H9 (cell line): ENCODE results near the gene UNC50. TPM values are rescaled to one million over a fixed set of nuclear protein-coding genes. Genes with fewer than 3 reads are reported as not detected.

Experiments used
- DNase-seq: peaks from one replicate; pipeline ENCODE4 v3.0.0-alpha.2; 2017
- H2AFZ ChIP-seq: one replicate; pipeline ENCODE4 v1.6.1; 2013; ENCODE audit warnings: mild to moderate bottlenecking, low read length, control low read depth, moderate library complexity
- H2AK5ac ChIP-seq: 2 replicates; pipeline ENCODE4 v1.6.1; 2013; ENCODE audit warnings: low read length, control low read depth, mixed read lengths; ENCODE audit not compliant: insufficient read length
- H2BK120ac ChIP-seq: one replicate; pipeline ENCODE4 v1.6.1; 2013; ENCODE audit warnings: low read depth, mild to moderate bottlenecking, low read length, control low read depth, inconsistent platforms; ENCODE audit not compliant: poor library complexity, severe bottlenecking
- H2BK12ac ChIP-seq: 2 replicates; pipeline ENCODE4 v1.6.1; 2013; ENCODE audit warnings: low read length, control low read depth, mixed read lengths, low read depth; ENCODE audit not compliant: insufficient read length
- H2BK15ac ChIP-seq: 2 replicates; pipeline ENCODE4 v1.6.1; 2013; ENCODE audit warnings: low read depth, low read length, control low read depth
- H2BK20ac ChIP-seq: one replicate; pipeline ENCODE4 v1.6.1; 2013; ENCODE audit warnings: low read depth, mild to moderate bottlenecking, low read length, control low read depth, inconsistent platforms; ENCODE audit not compliant: poor library complexity, severe bottlenecking
- H2BK5ac ChIP-seq: 2 replicates; pipeline ENCODE4 v1.6.1; 2013; ENCODE audit warnings: low read length, control low read depth, mixed read lengths; ENCODE audit not compliant: insufficient read length
- H3K14ac ChIP-seq: 2 replicates; pipeline ENCODE4 v1.6.1; 2013; ENCODE audit warnings: low read length, control low read depth; ENCODE audit not compliant: insufficient read depth
- H3K18ac ChIP-seq: 2 replicates; pipeline ENCODE4 v1.6.1; 2013; ENCODE audit warnings: low read depth, mild to moderate bottlenecking, mixed read lengths, low read length, control low read depth; ENCODE audit not compliant: insufficient read length
- H3K23ac ChIP-seq: 2 replicates; pipeline ENCODE4 v1.6.1; 2013; ENCODE audit warnings: low read length, control low read depth, mixed read lengths, low read depth; ENCODE audit not compliant: insufficient read length
- H3K23me2 ChIP-seq: 2 replicates; pipeline ENCODE4 v1.6.1; 2013; ENCODE audit warnings: low read depth, mild to moderate bottlenecking, mixed read lengths, low read length, control low read depth; ENCODE audit not compliant: insufficient read length, poor library complexity, severe bottlenecking
- H3K27ac ChIP-seq: 2 replicates; pipeline ENCODE4 v1.5.1; 2013; ENCODE audit warnings: low read length, control low read depth, mixed read lengths, low read depth; ENCODE audit not compliant: insufficient read length
- H3K27me3 ChIP-seq: 2 replicates; pipeline ENCODE4 v1.6.1; 2013; ENCODE audit warnings: low read length, control low read depth, inconsistent platforms; ENCODE audit not compliant: insufficient read depth
- H3K4ac ChIP-seq: 2 replicates; pipeline ENCODE4 v1.6.1; 2013; ENCODE audit warnings: low read depth, mild to moderate bottlenecking, control low read depth, inconsistent platforms, low read length, moderate library complexity
- H3K4me1 ChIP-seq: 2 replicates; pipeline ENCODE4 v1.6.1; 2013; ENCODE audit warnings: low read length, control low read depth, inconsistent platforms; ENCODE audit not compliant: insufficient read depth
- H3K4me2 ChIP-seq: 2 replicates; pipeline ENCODE4 v1.6.1; 2013; ENCODE audit warnings: low read length, control low read depth, mixed read lengths; ENCODE audit not compliant: insufficient read length, insufficient read depth
- H3K56ac ChIP-seq: 2 replicates; pipeline ENCODE4 v1.6.1; 2013; ENCODE audit warnings: low read depth, mild to moderate bottlenecking, mixed read lengths, low read length, control low read depth; ENCODE audit not compliant: insufficient read length
- H3K79me1 ChIP-seq: 2 replicates; pipeline ENCODE4 v1.6.1; 2013; ENCODE audit warnings: low read depth, mild to moderate bottlenecking, moderate library complexity, low read length, control low read depth, inconsistent platforms; ENCODE audit not compliant: insufficient read depth, poor library complexity, severe bottlenecking
- H3K79me2 ChIP-seq: 2 replicates; pipeline ENCODE4 v1.6.1; 2013; ENCODE audit warnings: low read length, control low read depth, inconsistent platforms; ENCODE audit not compliant: insufficient read depth
- H3K9ac ChIP-seq: 2 replicates; pipeline ENCODE4 v1.6.1; 2013; ENCODE audit warnings: low read length, control low read depth, mixed read lengths; ENCODE audit not compliant: insufficient read length; ENCODE audit errors: extremely low read depth
- H3K9me3 ChIP-seq: one replicate; pipeline ENCODE4 v1.6.1; 2013; ENCODE audit warnings: low read depth, low read length, inconsistent platforms; ENCODE audit not compliant: control insufficient read depth
- H3T11ph ChIP-seq: one replicate; pipeline ENCODE4 v1.6.1; 2013; ENCODE audit warnings: mild to moderate bottlenecking, low read length, control low read depth, inconsistent platforms
- H4K20me1 ChIP-seq: one replicate; pipeline ENCODE4 v1.6.1; 2013; ENCODE audit not compliant: control insufficient read depth, insufficient read length, insufficient read depth
- H4K5ac ChIP-seq: 2 replicates; pipeline ENCODE4 v1.6.1; 2013; ENCODE audit warnings: low read depth, mild to moderate bottlenecking, mixed read lengths, low read length, control low read depth; ENCODE audit not compliant: insufficient read length
- H4K8ac ChIP-seq: replicated peaks from 2 replicates; pipeline ENCODE4 v1.6.1; 2013; ENCODE audit warnings: low read length, control low read depth, mixed read lengths, low read depth; ENCODE audit not compliant: insufficient read length
- H4K91ac ChIP-seq: 2 replicates; pipeline ENCODE4 v1.6.1; 2013; ENCODE audit warnings: low read depth, mild to moderate bottlenecking, moderate library complexity, mixed read lengths, low read length, control low read depth; ENCODE audit not compliant: insufficient read length
- H3K27ac Mint-ChIP-seq, 3 experiments: 2 replicates in 2 of 3; 3 replicates in 1 of 3; pipeline ENCODE4 v1.8.0; 2020 to 2021; ENCODE audit warnings: mixed read lengths in 3 of 3, mild to moderate bottlenecking in 1 of 3, moderate library complexity in 1 of 3
- H3K27me3 Mint-ChIP-seq: 2 replicates; pipeline ENCODE4 v1.8.0; 2021; ENCODE audit warnings: low read depth, mild to moderate bottlenecking, moderate library complexity, mixed read lengths
- H3K36me3 Mint-ChIP-seq, 3 experiments: 2 replicates in 2 of 3; 3 replicates in 1 of 3; pipeline ENCODE4 v1.8.0; 2020 to 2021; ENCODE audit warnings: low read depth in 3 of 3, mixed read lengths in 3 of 3; ENCODE audit not compliant: insufficient read depth in 1 of 3
- H3K4me1 Mint-ChIP-seq, 2 experiments: 2 replicates each; pipeline ENCODE4 v1.8.0; 2020; ENCODE audit warnings: mixed read lengths in 2 of 2
- H3K4me3 Mint-ChIP-seq, 2 experiments: 2 replicates in 1 of 2; 3 replicates in 1 of 2; pipeline ENCODE4 v1.8.0; 2020 to 2021; ENCODE audit warnings: mild to moderate bottlenecking in 2 of 2, mixed read lengths in 2 of 2, moderate library complexity in 1 of 2
- H3K9me3 Mint-ChIP-seq, 2 experiments: 2 replicates in 1 of 2; 3 replicates in 1 of 2; pipeline ENCODE4 v1.8.0; 2020; ENCODE audit warnings: mild to moderate bottlenecking in 2 of 2, mixed read lengths in 2 of 2, moderate library complexity in 1 of 2
- WGBS: extraction: QIAGEN DNeasy Blood & Tissue Kit; methylation state at CpG from one replicate; pipeline ENCODE4 v1.1.7; 2013; ENCODE audit warnings: missing lambda C conversion rate, low lambda C conversion rate, mixed read lengths; ENCODE audit not compliant: insufficient read length; ENCODE audit errors: extremely low coverage; 5-methylcytosine and 5-hydroxymethylcytosine counted together
- total RNA-seq: library from RNA; stranded (reverse); gene quantifications from 2 replicates; pipeline ENCODE4 v1.2.1, GENCODE V29; 2021
- TF ChIP-seq, protein P1 (sequence below): fragments of 200-600 bp; sonication (generic); conservative IDR thresholded peaks from 3 replicates; pipeline ENCODE4 v1.8.0; 2021; ENCODE audit warnings: antibody characterized with exemption, mild to moderate bottlenecking

The UNC50 gene
- total RNA-seq, 1 experiment from 2014 or later = 35.4 TPM

DNA sequence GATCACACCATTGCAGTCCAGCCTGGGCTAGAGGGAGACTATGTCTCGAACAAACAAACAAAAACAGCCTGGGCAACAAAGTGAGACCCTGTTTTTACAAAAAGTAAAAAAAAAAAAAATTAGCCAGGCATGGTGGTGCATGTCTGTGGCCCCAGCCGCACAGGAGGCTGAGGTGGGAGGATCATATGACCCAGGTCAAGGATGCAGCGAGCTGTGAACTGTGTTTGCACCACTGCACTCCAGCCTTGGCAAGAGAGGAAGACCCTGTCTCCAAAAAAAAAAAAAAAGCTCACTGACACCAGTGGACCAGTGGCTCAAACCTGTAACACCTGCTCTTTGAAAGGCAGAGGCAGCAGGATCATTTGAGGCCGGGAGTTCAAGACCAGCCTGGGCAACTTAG is 40.1 kb downstream of the UNC50 start:
- H4K5ac ChIP-seq = no peak overlapping the region
- no peak overlapping the region for H2BK12ac ChIP-seq
- Mint-ChIP-seq H3K9me3 (no peaks in the 10 kb centered on the region), H3K4me3 (no peak overlapping the region), H3K27me3 (no peaks in the 10 kb centered on the region), H3K4me1 (peaks cover 14 to 16% of the 10 kb centered on the region in 2 experiments), H3K36me3 (no peaks in the 10 kb centered on the region), H3K27ac (no peak overlapping the region)
- no peak overlapping the region for H2BK20ac ChIP-seq
- H3K4me2 ChIP-seq = no peak overlapping the region
- H2AFZ ChIP-seq = no peak overlapping the region
- TF ChIP-seq, protein P1, sequence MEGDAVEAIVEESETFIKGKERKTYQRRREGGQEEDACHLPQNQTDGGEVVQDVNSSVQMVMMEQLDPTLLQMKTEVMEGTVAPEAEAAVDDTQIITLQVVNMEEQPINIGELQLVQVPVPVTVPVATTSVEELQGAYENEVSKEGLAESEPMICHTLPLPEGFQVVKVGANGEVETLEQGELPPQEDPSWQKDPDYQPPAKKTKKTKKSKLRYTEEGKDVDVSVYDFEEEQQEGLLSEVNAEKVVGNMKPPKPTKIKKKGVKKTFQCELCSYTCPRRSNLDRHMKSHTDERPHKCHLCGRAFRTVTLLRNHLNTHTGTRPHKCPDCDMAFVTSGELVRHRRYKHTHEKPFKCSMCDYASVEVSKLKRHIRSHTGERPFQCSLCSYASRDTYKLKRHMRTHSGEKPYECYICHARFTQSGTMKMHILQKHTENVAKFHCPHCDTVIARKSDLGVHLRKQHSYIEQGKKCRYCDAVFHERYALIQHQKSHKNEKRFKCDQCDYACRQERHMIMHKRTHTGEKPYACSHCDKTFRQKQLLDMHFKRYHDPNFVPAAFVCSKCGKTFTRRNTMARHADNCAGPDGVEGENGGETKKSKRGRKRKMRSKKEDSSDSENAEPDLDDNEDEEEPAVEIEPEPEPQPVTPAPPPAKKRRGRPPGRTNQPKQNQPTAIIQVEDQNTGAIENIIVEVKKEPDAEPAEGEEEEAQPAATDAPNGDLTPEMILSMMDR = no peak
- H3K23me2 ChIP-seq = no peaks in the 10 kb centered on the region
- H3T11ph ChIP-seq = no peak overlapping the region
- no peak overlapping the region for H3K23ac ChIP-seq
- H2BK5ac ChIP-seq = no peak overlapping the region
- H3K4ac ChIP-seq = no peak overlapping the region; the same call in 1 of the 2 replicates
- no peak overlapping the region for H4K91ac ChIP-seq
- no CpG with 5 or more reads among the region's 4 CpGs for WGBS
- no peak overlapping the region for H3K18ac ChIP-seq
- H4K20me1 ChIP-seq = no peaks in the 10 kb centered on the region
- H3K27ac ChIP-seq = no peak overlapping the region
- DNase-seq = no peak
- H2BK120ac ChIP-seq = no peak overlapping the region
- no peak overlapping the region for H3K14ac ChIP-seq
- no peaks in the 10 kb centered on the region for H3K27me3 ChIP-seq
- no peaks in the 10 kb centered on the region for H3K9me3 ChIP-seq
- no peak overlapping the region for H4K8ac ChIP-seq
- H3K79me1 ChIP-seq = no peaks in the 10 kb centered on the region
- no peak overlapping the region for H2AK5ac ChIP-seq
- no peak overlapping the region for H2BK15ac ChIP-seq
- H3K79me2 ChIP-seq = no peaks in the 10 kb centered on the region
- H3K56ac ChIP-seq = no peak overlapping the region
- no peaks in the 10 kb centered on the region for H3K4me1 ChIP-seq
- no peak overlapping the region for H3K9ac ChIP-seq
